A673 (cell line): ENCODE data around the gene CAMTA2. TPM values are rescaled to one million over a fixed set of nuclear protein-coding genes. Genes with fewer than 3 reads are reported as not detected.

ENCODE experiments used
- Bru-seq: library from RNA; stranded (reverse); fragments of 400-500 nt; gene quantifications from one replicate; lab custom pipeline; 2021; lab: Mats Ljungman, UMichigan
- BruChase-seq, 2 experiments: library from RNA; stranded (reverse); fragments of 400-500 nt; gene quantifications; one replicate each; lab custom pipeline; 2021; lab: Mats Ljungman, UMichigan
- BruUV-seq: library from RNA; stranded (reverse); fragments of 400-500 nt; replicated peaks from 2 replicates; lab custom pipeline; 2021; lab: Mats Ljungman, UMichigan
- CTCF ChIA-PET: fragments of 300-600 bp; sonication (Branson Sonifier 250); formaldehyde crosslinking; loops from one replicate; lab custom pipeline; 2022; ENCODE audit warnings: antibody characterized with exemption; lab: Charles Lee
- POLR2A ChIA-PET: fragments of 300-600 bp; sonication (Branson Sonifier 250); formaldehyde crosslinking; loops from one replicate; lab custom pipeline; 2022; ENCODE audit warnings: antibody characterized with exemption; ENCODE audit not compliant: low non-redundant PET; lab: Charles Lee
- DNase-seq: peaks from one replicate; pipeline ENCODE4 v3.0.0-alpha.2; 2015; ENCODE audit warnings: low spot score
- H3K27ac ChIP-seq: fragments of 200-600 bp; sonication (generic); 2 replicates; pipeline ENCODE4 v1.5.1; 2016; ENCODE audit warnings: mixed run types, low read depth, mild to moderate bottlenecking, mixed read lengths, antibody characterized with exemption, low read length; ENCODE audit not compliant: poor library complexity, severe bottlenecking
- H3K27me3 ChIP-seq: fragments of 200-600 bp; sonication (generic); replicated peaks from 2 replicates; pipeline ENCODE4 v1.6.1; 2017; ENCODE audit warnings: mixed run types, low read depth, mild to moderate bottlenecking, mixed read lengths, antibody characterized with exemption, low read length; ENCODE audit not compliant: insufficient read depth, poor library complexity
- H3K36me3 ChIP-seq: fragments of 200-600 bp; sonication (generic); 2 replicates; pipeline ENCODE4 v1.6.1; 2016; ENCODE audit warnings: mixed run types, mild to moderate bottlenecking, mixed read lengths, antibody characterized with exemption, low read length; ENCODE audit not compliant: insufficient read depth, poor library complexity, severe bottlenecking
- H3K4me1 ChIP-seq: fragments of 200-600 bp; sonication (generic); 2 replicates; pipeline ENCODE4 v1.6.1; 2017; ENCODE audit warnings: mixed run types, mild to moderate bottlenecking, mixed read lengths, antibody characterized with exemption, low read length; ENCODE audit not compliant: insufficient read depth, poor library complexity, severe bottlenecking
- H3K4me3 ChIP-seq: fragments of 200-600 bp; sonication (generic); 2 replicates; pipeline ENCODE4 v1.5.1; 2016; ENCODE audit warnings: low read depth, mixed run types, mild to moderate bottlenecking, mixed read lengths, low read length; ENCODE audit not compliant: poor library complexity, severe bottlenecking
- H3K9me3 ChIP-seq: fragments of 200-600 bp; sonication (generic); 2 replicates; pipeline ENCODE4 v1.6.1; 2016; ENCODE audit warnings: mixed run types, low read depth, mild to moderate bottlenecking, mixed read lengths, antibody characterized with exemption, low read length; ENCODE audit not compliant: poor library complexity, severe bottlenecking
- EZH2 ChIP-seq: fragments of 200-600 bp; sonication (generic); IDR thresholded peaks from 2 replicates; pipeline ENCODE4 v1.6.1; 2017; ENCODE audit warnings: borderline replicate concordance, low read depth, mild to moderate bottlenecking, mixed read lengths, antibody characterized with exemption, low read length; ENCODE audit not compliant: poor library complexity, severe bottlenecking
- intact Hi-C: fragments of 100-400 bp; cut with micrococcal nuclease; formaldehyde crosslinking; loops from one replicate; pipeline ENCODE4 v1.10.0; 2022; ENCODE audit not compliant: unreplicated experiment
- long read RNA-seq: library from polyadenylated mRNA; stranded (forward); transcript quantifications from one replicate; pipeline ENCODE4 v2.0.0, GENCODE V29; 2022
- total RNA-seq: library from RNA; stranded (reverse); gene quantifications from 2 replicates; pipeline ENCODE4 v1.2.3, GENCODE V29; 2021
- TF ChIP-seq, protein P1 (sequence below): fragments of 300-800, 200-600 bp; sonication (generic); conservative IDR thresholded peaks from 2 replicates; pipeline ENCODE4 v1.5.1; 2017; ENCODE audit warnings: low read depth, mild to moderate bottlenecking, antibody characterized with exemption, low read length, moderate library complexity, mixed read lengths

Gene CAMTA2, protein sequence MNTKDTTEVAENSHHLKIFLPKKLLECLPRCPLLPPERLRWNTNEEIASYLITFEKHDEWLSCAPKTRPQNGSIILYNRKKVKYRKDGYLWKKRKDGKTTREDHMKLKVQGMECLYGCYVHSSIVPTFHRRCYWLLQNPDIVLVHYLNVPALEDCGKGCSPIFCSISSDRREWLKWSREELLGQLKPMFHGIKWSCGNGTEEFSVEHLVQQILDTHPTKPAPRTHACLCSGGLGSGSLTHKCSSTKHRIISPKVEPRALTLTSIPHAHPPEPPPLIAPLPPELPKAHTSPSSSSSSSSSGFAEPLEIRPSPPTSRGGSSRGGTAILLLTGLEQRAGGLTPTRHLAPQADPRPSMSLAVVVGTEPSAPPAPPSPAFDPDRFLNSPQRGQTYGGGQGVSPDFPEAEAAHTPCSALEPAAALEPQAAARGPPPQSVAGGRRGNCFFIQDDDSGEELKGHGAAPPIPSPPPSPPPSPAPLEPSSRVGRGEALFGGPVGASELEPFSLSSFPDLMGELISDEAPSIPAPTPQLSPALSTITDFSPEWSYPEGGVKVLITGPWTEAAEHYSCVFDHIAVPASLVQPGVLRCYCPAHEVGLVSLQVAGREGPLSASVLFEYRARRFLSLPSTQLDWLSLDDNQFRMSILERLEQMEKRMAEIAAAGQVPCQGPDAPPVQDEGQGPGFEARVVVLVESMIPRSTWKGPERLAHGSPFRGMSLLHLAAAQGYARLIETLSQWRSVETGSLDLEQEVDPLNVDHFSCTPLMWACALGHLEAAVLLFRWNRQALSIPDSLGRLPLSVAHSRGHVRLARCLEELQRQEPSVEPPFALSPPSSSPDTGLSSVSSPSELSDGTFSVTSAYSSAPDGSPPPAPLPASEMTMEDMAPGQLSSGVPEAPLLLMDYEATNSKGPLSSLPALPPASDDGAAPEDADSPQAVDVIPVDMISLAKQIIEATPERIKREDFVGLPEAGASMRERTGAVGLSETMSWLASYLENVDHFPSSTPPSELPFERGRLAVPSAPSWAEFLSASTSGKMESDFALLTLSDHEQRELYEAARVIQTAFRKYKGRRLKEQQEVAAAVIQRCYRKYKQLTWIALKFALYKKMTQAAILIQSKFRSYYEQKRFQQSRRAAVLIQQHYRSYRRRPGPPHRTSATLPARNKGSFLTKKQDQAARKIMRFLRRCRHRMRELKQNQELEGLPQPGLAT
- total RNA-seq (16.3 and 24.8 TPM in 2 replicates), Bru-seq, nascent RNA (percentile 47 among the genes with signal in this experiment), BruChase-seq, experiment 1, labeled RNA remaining after a 2-hour chase (percentile 54 among the genes with signal in this experiment), BruChase-seq, experiment 2, labeled RNA remaining after a 6-hour chase (percentile 63 among the genes with signal in this experiment)
- long read RNA-seq, partial matches to known transcripts, result 15 of 32 reads
- long read RNA-seq, other reads (novel, unspliced or antisense), result 17 of 32 reads

- no peaks in the 10 kb centered on the region for H3K36me3 ChIP-seq
- H3K4me1 ChIP-seq, result peaks cover 14% of the 10 kb centered on the region
- ChIA-PET POLR2A (interaction anchor here (0.6 kb wide), 1 partner anchor 323 kb away, joined by 3 read pairs; no protein-coding TSS in a partner anchor), CTCF (interaction anchor here (2.2 kb wide), 1 partner anchor 20 kb away, joined by 8 read pairs; the partner anchor contains the start of gene SPAG7)
- no TSS peak for BruUV-seq
- peak; percentile 83 for DNase-seq
- TF ChIP-seq, protein P1, sequence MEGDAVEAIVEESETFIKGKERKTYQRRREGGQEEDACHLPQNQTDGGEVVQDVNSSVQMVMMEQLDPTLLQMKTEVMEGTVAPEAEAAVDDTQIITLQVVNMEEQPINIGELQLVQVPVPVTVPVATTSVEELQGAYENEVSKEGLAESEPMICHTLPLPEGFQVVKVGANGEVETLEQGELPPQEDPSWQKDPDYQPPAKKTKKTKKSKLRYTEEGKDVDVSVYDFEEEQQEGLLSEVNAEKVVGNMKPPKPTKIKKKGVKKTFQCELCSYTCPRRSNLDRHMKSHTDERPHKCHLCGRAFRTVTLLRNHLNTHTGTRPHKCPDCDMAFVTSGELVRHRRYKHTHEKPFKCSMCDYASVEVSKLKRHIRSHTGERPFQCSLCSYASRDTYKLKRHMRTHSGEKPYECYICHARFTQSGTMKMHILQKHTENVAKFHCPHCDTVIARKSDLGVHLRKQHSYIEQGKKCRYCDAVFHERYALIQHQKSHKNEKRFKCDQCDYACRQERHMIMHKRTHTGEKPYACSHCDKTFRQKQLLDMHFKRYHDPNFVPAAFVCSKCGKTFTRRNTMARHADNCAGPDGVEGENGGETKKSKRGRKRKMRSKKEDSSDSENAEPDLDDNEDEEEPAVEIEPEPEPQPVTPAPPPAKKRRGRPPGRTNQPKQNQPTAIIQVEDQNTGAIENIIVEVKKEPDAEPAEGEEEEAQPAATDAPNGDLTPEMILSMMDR, result peak; percentile 75
- TF ChIP-seq EZH2, result no peak
- intact Hi-C loops, result no loop called here
- H3K9me3 ChIP-seq, result no peaks in the 10 kb centered on the region
- H3K27ac ChIP-seq, result peak within 1 kb of the TSS; percentile 73
- H3K4me3 ChIP-seq, result peak within 1 kb of the TSS; percentile 80
- no peaks in the 10 kb centered on the region for H3K27me3 ChIP-seq
These were observed at the start of gene CAMTA2 for GRCh38 chr17:4986951-4987766. Gene CAMTA2, minus strand, starts transcription at chr17:4987675. Its CDS starts 1,453 bp downstream, at chr17:4986222.

- Histone ChIP-seq H3K4me3 (peak within 1 kb of the TSS; percentile 42), H3K27ac (no peak within 1 kb of the TSS), H3K4me1 (peaks cover 4% of the 10 kb centered on the region), H3K36me3 (no peaks in the 10 kb centered on the region), H3K9me3 (no peaks in the 10 kb centered on the region), H3K27me3 (no peaks in the 10 kb centered on the region)
- no peak for DNase-seq
- POLR2A ChIA-PET, result interaction anchor here (0.6 to 0.8 kb wide), 2 partner anchors 11 to 95 kb away, joined by 4 to 27 read pairs; no protein-coding TSS in a partner anchor
- CTCF ChIA-PET, result no interaction called here
- TF ChIP-seq, protein P1, result no peak
- no peak for TF ChIP-seq EZH2
- no TSS peak for BruUV-seq
- intact Hi-C loops, result no loop called here
These were observed 47.8 kb upstream of the CAMTA2 start, which contains the start of gene SLC52A1 for GRCh38 chr17:5035315-5035714. Gene SLC52A1, minus strand, starts transcription at chr17:5035426. Its CDS starts 820 bp downstream, at chr17:5034606.
